Hepatocyte (in vitro differentiated cells): ENCODE results near the gene LCN9. TPM values are rescaled to one million over a fixed set of nuclear protein-coding genes. Genes with fewer than 3 reads are reported as not detected.
"Not testable (repeated sequence)": the region's sequence is repeated elsewhere in the genome, so short reads cannot be mapped to it uniquely, and the experiment has no call there.

Experiments
- DNase-seq: peaks from one replicate; pipeline ENCODE4 v3.0.0-alpha.2; 2016; ENCODE audit warnings: low spot score
- H2AFZ ChIP-seq: fragments of 200-600 bp; sonication (generic); 2 replicates; pipeline ENCODE4 v1.6.0; 2016; ENCODE audit warnings: antibody characterized with exemption, mild to moderate bottlenecking
- H3K27ac ChIP-seq: fragments of 200-600 bp; sonication (generic); 2 replicates; pipeline ENCODE4 v1.5.1; 2016; ENCODE audit warnings: mild to moderate bottlenecking
- H3K27me3 ChIP-seq: fragments of 200-600 bp; sonication (generic); 2 replicates; pipeline ENCODE4 v1.6.1; 2016
- H3K36me3 ChIP-seq: fragments of 200-600 bp; sonication (generic); replicated peaks from 2 replicates; pipeline ENCODE4 v1.5.1; 2016; ENCODE audit warnings: low read depth; ENCODE audit not compliant: insufficient read depth
- H3K4me1 ChIP-seq: fragments of 200-600 bp; sonication (generic); 2 replicates; pipeline ENCODE4 v1.5.1; 2016; ENCODE audit warnings: mild to moderate bottlenecking, moderate library complexity; ENCODE audit not compliant: insufficient read depth
- H3K4me2 ChIP-seq: fragments of 200-600 bp; sonication (generic); 2 replicates; pipeline ENCODE4 v1.6.0; 2016
- H3K4me3 ChIP-seq: fragments of 200-600 bp; sonication (generic); 2 replicates; pipeline ENCODE4 v1.5.1; 2016; ENCODE audit warnings: mild to moderate bottlenecking
- H3K79me2 ChIP-seq: fragments of 200-600 bp; sonication (generic); 2 replicates; pipeline ENCODE4 v1.6.0; 2017; ENCODE audit warnings: mild to moderate bottlenecking
- H3K9me2 ChIP-seq: fragments of 200-600 bp; sonication (generic); replicated peaks from 2 replicates; pipeline ENCODE4 v1.6.0; 2017; ENCODE audit warnings: mild to moderate bottlenecking; ENCODE audit not compliant: insufficient read depth
- H3K9me3 ChIP-seq: fragments of 200-600 bp; sonication (generic); 2 replicates; pipeline ENCODE4 v1.5.1; 2016; ENCODE audit warnings: low read depth, mild to moderate bottlenecking
- H4K20me1 ChIP-seq: fragments of 200-600 bp; sonication (generic); 2 replicates; pipeline ENCODE4 v1.6.0; 2016; ENCODE audit warnings: mild to moderate bottlenecking; ENCODE audit not compliant: insufficient read depth, poor library complexity, severe bottlenecking
- EZH2 ChIP-seq: fragments of 200-600 bp; sonication (generic); IDR thresholded peaks from 2 replicates; pipeline ENCODE4 v1.6.1; 2016; ENCODE audit warnings: antibody characterized with exemption, mild to moderate bottlenecking, borderline replicate concordance
- EZH2phosphoT487 ChIP-seq: fragments of 200-600 bp; sonication (generic); IDR thresholded peaks from one replicate; pipeline ENCODE4 v1.6.1; 2018; ENCODE audit warnings: antibody characterized with exemption, mild to moderate bottlenecking, low read depth, moderate library complexity; ENCODE audit not compliant: unreplicated experiment, severe bottlenecking
- WGBS: methylation state at CpG from one replicate; pipeline ENCODE4 v1.1.6; 2016; ENCODE audit warnings: low lambda C conversion rate; ENCODE audit errors: missing lambda C conversion rate; 5-methylcytosine and 5-hydroxymethylcytosine counted together
- polyA plus RNA-seq: library from polyadenylated mRNA; unstranded; fragments of >200 nt; fragmentation: Nextera tagmentation; extraction: Ambion mirVana; gene quantifications from 2 replicates; pipeline ENCODE4 v1.2.1, GENCODE V29; 2016
- total RNA-seq: library from RNA; depleted of rRNA; stranded (reverse); fragments of >200 nt; gene quantifications from 2 replicates; pipeline ENCODE4 v1.2.3, GENCODE V29; 2014
- TF ChIP-seq, protein P1 (sequence below): fragments of 200-600 bp; sonication (generic); IDR thresholded peaks from 2 replicates; pipeline ENCODE4 v1.5.1; 2016; ENCODE audit warnings: antibody characterized with exemption, mild to moderate bottlenecking; ENCODE audit not compliant: poor library complexity

Gene LCN9
- total and polyA plus RNA-seq, 2 experiments from 2014 or later = 2.6 to 13.4 TPM

DNA sequence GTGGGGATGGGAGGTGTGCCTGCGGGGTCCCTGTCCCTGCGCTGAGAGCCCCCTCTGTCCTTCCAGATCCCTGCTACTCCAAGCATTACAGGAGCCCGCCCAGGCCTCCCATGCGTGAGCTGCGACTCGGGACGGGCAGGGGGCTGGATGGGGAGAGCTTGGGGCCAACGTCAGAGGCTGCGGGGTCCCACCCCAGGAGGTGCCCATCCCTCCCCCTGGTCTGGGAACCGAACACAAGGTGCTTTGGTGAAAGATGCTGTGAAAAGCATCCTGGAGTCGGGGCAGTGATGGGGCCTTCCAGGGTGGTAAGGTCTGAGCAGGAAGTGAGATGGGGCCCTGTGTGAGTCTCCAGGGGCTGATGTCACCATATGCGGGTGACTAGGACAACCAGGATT, 2.7 kb downstream of the LCN9 start:
- no peaks in the 10 kb centered on the region for H3K27me3 ChIP-seq
- H3K4me1 ChIP-seq = no peaks in the 10 kb centered on the region

DNA sequence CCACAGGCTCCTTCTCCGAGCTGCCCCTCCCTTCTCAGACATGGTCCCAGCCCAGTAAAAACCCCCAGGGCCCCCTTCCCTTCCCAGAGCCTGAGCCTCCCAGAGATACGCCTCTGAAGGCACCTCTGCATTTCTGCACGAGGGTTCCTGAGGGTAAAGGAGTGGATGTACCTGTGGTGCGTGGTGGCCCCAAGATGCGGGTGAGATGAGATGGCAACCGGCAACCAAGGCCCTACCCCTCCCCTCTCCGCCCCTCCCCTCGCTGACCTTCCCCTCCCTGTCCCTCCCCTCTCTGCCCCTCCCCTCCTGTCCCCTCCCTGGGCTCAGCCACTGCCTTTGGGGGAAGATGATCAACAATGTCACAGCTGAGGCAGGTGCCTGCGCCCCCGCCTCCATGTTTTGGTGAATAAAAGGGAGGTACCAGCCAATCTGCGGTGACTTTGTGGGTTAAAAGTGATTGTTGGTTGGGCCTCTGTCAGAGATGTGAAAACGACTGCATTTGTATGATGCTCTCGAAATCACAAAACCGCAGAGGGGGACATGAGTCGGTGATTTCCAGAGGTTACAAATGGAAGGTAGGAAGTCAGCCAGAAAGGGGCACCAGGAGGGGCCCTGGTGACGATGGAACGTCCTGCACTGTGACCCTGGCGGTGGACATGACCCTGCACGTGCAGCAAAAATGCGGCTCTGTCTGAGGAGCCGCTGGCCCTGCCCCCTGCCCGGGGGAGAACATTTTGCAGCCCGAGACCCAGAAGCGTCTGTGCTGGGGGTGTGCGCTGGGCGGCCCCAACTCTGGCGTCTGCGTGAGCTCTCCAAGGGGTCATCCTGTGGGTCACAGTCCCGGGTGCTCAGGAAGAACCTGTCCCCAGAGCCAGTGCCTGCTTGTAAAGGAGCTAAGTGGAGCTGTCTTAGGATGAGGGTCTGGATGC, 3.7 kb downstream of the LCN9 start:
- Histone ChIP-seq H3K4me3 (no peak overlapping the region), H3K27ac (no peak overlapping the region), H3K27me3 (no peaks in the 10 kb centered on the region), H3K79me2 (no peaks in the 10 kb centered on the region), H3K4me1 (no peaks in the 10 kb centered on the region), H4K20me1 (no peaks in the 10 kb centered on the region), H3K9me2 (no peaks in the 10 kb centered on the region), H3K9me3 (no peaks in the 10 kb centered on the region), H3K36me3 (no peaks in the 10 kb centered on the region), H2AFZ (no peak overlapping the region), H3K4me2 (no peak overlapping the region)
- WGBS = 83% methylated on average over 23 of the region's 29 CpGs
- DNase-seq = no peak
- TF ChIP-seq EZH2phosphoT487 = no peak
- TF ChIP-seq EZH2 = no peak
- TF ChIP-seq, protein P1, sequence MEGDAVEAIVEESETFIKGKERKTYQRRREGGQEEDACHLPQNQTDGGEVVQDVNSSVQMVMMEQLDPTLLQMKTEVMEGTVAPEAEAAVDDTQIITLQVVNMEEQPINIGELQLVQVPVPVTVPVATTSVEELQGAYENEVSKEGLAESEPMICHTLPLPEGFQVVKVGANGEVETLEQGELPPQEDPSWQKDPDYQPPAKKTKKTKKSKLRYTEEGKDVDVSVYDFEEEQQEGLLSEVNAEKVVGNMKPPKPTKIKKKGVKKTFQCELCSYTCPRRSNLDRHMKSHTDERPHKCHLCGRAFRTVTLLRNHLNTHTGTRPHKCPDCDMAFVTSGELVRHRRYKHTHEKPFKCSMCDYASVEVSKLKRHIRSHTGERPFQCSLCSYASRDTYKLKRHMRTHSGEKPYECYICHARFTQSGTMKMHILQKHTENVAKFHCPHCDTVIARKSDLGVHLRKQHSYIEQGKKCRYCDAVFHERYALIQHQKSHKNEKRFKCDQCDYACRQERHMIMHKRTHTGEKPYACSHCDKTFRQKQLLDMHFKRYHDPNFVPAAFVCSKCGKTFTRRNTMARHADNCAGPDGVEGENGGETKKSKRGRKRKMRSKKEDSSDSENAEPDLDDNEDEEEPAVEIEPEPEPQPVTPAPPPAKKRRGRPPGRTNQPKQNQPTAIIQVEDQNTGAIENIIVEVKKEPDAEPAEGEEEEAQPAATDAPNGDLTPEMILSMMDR = no peak

More for the DNA sequence above, 2.7 kb downstream of the LCN9 start:
- no peak for TF ChIP-seq EZH2
- TF ChIP-seq, protein P1 = no peak
- no peak for TF ChIP-seq EZH2phosphoT487
- Histone ChIP-seq H3K36me3 (no peaks in the 10 kb centered on the region), H4K20me1 (no peaks in the 10 kb centered on the region), H3K9me3 (no peaks in the 10 kb centered on the region), H3K79me2 (no peaks in the 10 kb centered on the region), H3K27ac (no peak overlapping the region), H2AFZ (no peak overlapping the region), H3K4me2 (no peak overlapping the region), H3K4me3 (no peak overlapping the region), H3K9me2 (no peaks in the 10 kb centered on the region)
- DNase-seq = no peak
- WGBS = 86% methylated on average over 12 of the region's 12 CpGs

DNA sequence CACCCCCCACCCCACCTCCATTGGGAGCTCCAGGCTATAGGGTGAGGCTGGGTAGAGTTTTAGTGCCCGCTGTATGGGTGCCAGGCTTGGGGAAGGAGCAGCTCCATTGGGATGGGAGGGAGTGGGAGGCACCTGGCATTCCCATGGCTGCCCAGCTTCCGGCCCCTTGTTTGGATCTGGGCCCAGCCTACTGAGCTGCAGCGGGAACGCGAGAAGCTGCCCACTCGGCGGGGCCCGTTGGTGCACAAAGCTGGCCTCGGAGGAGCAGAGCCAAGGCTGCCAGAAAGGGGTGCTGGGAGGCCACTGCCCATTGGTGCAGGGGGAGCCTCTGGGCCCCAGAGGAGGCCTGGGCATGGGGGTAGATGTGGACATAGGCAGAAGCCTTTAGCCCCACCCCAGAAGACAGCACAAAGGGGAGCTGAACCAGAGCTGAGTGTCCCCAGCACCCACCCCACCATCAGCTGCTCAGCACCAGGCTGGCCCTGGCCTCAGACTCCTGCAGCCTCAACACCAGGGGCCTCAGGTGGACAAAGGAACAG, 4.4 kb downstream of the LCN9 start:
- H3K36me3 ChIP-seq = no peaks in the 10 kb centered on the region
- no peaks in the 10 kb centered on the region for H3K9me3 ChIP-seq
- TF ChIP-seq EZH2phosphoT487 = no peak
- TF ChIP-seq, protein P1 = no peak
- TF ChIP-seq EZH2 = no peak
- H4K20me1 ChIP-seq = no peaks in the 10 kb centered on the region
- no peak overlapping the region for H3K4me3 ChIP-seq
- DNase-seq = no peak
- H3K4me1 ChIP-seq = no peaks in the 10 kb centered on the region
- H3K79me2 ChIP-seq = no peaks in the 10 kb centered on the region
- H3K27me3 ChIP-seq = no peaks in the 10 kb centered on the region
- 90% methylated on average over 8 of the region's 9 CpGs for WGBS
- H3K27ac ChIP-seq = no peak overlapping the region
- H3K9me2 ChIP-seq = no peaks in the 10 kb centered on the region
- no peak overlapping the region for H3K4me2 ChIP-seq
- no peak overlapping the region for H2AFZ ChIP-seq

DNA sequence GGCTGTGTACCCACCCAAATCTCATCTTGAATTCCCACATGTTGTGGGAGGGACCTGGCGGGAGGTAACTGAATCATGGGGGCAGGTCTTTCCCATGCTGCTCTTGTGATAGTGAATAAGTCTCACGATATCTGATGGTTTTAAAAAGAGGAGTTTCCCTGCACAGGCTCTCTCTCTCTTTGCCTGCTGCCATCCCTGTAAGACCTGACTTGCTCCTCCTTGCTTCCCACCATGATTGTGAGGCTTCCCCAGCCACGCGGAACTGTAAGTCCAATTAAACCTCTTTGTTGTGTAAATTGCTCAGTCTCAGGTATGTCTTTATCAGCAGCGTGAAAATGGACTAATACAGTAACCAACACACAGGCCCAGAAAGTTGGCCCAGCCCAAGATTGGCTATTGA, 5.9 kb downstream of the LCN9 start:
- not testable (repeated sequence) for H3K4me3 ChIP-seq, H3K79me2 ChIP-seq, H4K20me1 ChIP-seq, DNase-seq, H2AFZ ChIP-seq, H3K27ac ChIP-seq, H3K4me1 ChIP-seq, H3K27me3 ChIP-seq, H3K9me3 ChIP-seq, H3K9me2 ChIP-seq, H3K4me2 ChIP-seq, H3K36me3 ChIP-seq
- WGBS = 89% methylated on average over 5 of the region's 5 CpGs
